ENCODE measurements around the gene XYLT1. TPM values are rescaled to one million over a fixed set of nuclear protein-coding genes. Genes with fewer than 3 reads are reported as not detected.

XYLT1 gene
- total and polyA plus RNA-seq, 2 of the 4 experiments (the other 2 are of a cell fraction), result 9.0 to 12.7 TPM

DNA sequence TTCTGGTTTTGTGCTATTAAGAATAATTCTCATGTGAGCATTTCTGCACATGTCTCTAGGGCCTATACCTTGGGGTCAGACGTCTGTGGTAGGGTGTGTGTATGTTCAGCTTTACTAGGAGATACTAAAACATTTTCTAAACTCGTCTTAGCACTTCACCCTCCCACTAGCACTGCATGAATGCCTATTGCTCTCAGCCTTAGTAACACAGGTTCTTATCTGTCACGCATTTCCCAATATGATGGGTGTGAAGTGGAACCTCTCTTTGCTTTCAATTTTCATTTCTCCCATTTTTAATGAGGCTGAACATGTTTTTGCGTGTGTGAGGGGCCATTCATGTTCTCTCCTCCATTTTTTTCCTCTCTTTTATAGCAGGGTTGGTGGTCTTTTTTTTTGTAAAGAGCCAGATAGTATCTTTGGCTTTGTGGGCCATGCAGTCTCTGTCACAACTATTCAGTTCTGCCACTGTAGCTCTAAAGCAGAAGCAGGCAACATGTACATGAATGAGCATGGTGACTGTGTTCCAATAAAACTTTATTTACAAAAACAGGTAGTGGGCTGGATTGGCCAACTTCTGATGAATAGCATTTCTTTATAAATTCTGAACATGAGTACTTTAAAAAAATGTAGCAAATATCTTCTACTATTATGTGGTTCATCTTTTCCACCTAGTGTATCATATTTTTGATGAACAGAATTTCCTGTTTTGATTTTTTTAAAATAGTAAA is 354.0 kb downstream of the XYLT1 start:
- no TSS peak for BruUV-seq (replicated peaks)

More for the DNA sequence above, 354.0 kb downstream of the XYLT1 start:
- POLR2A ChIA-PET (ENCODE audit: unreplicated experiment), result no interaction called here
- Histone ChIP-seq H3K4me2 (ENCODE audit: low read depth, low read length) (no peak overlapping the region), H3K23ac (ENCODE audit: low read depth, low read length) (no peak overlapping the region), H2AK9ac (replicated peaks; ENCODE audit: low read depth, low read length, poor library complexity) (no peak overlapping the region), H2AK5ac (ENCODE audit: low read depth, low read length) (no peak overlapping the region), H3K18ac (ENCODE audit: low read depth, low read length) (no peak overlapping the region), H4K5ac (ENCODE audit: low read depth, low read length) (no peak overlapping the region), H3K4me3 (ENCODE audit: insufficient read depth, low read depth, low read length) (no peak overlapping the region), H3K79me1 (ENCODE audit: low read depth in 1 of 2, low read length in 2 of 2) (no peaks in the 10 kb centered on the region), H2AFZ (replicated peaks; ENCODE audit: low read length, poor library complexity) (no peak overlapping the region), H3K27ac (ENCODE audit: insufficient read depth, low read length) (no peak overlapping the region), H4K20me1 (ENCODE audit: insufficient read depth, low read length) (no peaks in the 10 kb centered on the region), H4K91ac (ENCODE audit: insufficient read depth, low read depth, low read length) (no peak overlapping the region), H2BK5ac (ENCODE audit: low read depth, low read length, poor library complexity, severe bottlenecking) (no peak overlapping the region), H3K27me3 (ENCODE audit: control insufficient read depth, insufficient read depth, low read length) (no peaks in the 10 kb centered on the region), H3K9me1 (ENCODE audit: insufficient read depth, low read length) (no peaks in the 10 kb centered on the region; the same call in 1 of the 2 replicates), H2BK15ac (ENCODE audit: low read depth, low read length) (no peak overlapping the region), H3K36me3 (ENCODE audit: control insufficient read depth, insufficient read depth, low read length) (no peaks in the 10 kb centered on the region), H2BK120ac (ENCODE audit: low read depth, low read length) (no peak overlapping the region), H3K14ac (replicated peaks; ENCODE audit: low read depth, low read length) (no peak overlapping the region), H3K4ac (ENCODE audit: low read depth, low read length) (no peak overlapping the region), H3K56ac (ENCODE audit: extremely low read depth, insufficient read depth, low read length) (no peak overlapping the region), H3K9me3 (ENCODE audit: control insufficient read depth, insufficient read depth, low read length) (no peaks in the 10 kb centered on the region), H4K8ac (ENCODE audit: low read depth in 2 of 2, low read length in 2 of 2) (no peak overlapping the region), H3K4me1 (ENCODE audit: control insufficient read depth, insufficient read depth, low read length) (no peaks in the 10 kb centered on the region), H3K9ac (ENCODE audit: low read depth, low read length) (no peak overlapping the region), H2BK20ac (ENCODE audit: low read depth, low read length) (no peak overlapping the region)
- intact Hi-C loops (cut with micrococcal nuclease), result no loop called here
- dilution Hi-C loops (cut with HindIII; ENCODE audit: low sequenced_read_pairs, unreplicated experiment), result no loop called here
- no peak for DNase-seq
- ATAC-seq (ENCODE audit: low read depth), result no peak
- no CpG with 5 or more reads among the region's 4 CpGs for WGBS, 2 experiments (ENCODE audit: extremely low coverage in 2 of 2, insufficient read length in 1 of 2)
- CTCF ChIA-PET, result no interaction called here
- in situ Hi-C loops (cut with MboI; ENCODE audit: low sequenced_read_pairs), result no loop called here
- TF ChIP-seq USF2 (IDR thresholded peaks at IDR 0.05; ENCODE audit: low read depth, low read length) (no peak), CTCF (conservative IDR thresholded peaks at IDR 0.05; ENCODE audit: low read depth, low read length) (no peak), RCOR1 (IDR thresholded peaks at IDR 0.05; ENCODE audit: insufficient replicate concordance, low read length) (no peak), MXI1 (IDR thresholded peaks at IDR 0.05; ENCODE audit: borderline replicate concordance, low read depth, low read length) (no peak), CHD1 (IDR thresholded peaks at IDR 0.05; ENCODE audit: low read depth, low read length) (no peak), MAFK (IDR thresholded peaks at IDR 0.05; ENCODE audit: low read depth, low read length) (no peak), POLR2A (IDR thresholded peaks at IDR 0.05; ENCODE audit: low read depth, low read length) (no peak), CEBPB (IDR thresholded peaks at IDR 0.05; ENCODE audit: low read depth, low read length) (no peak), RAD21 (IDR thresholded peaks at IDR 0.05; ENCODE audit: low read length) (no peak), SMC3 (IDR thresholded peaks at IDR 0.05; ENCODE audit: low read depth, low read length) (no peak), FOS (IDR thresholded peaks at IDR 0.05; ENCODE audit: low read depth, low read length) (no peak), RFX5 (IDR thresholded peaks at IDR 0.05; ENCODE audit: low read depth, low read length) (no peak)
